ENCODE results near the gene PHOSPHO2. TPM values are rescaled to one million over a fixed set of nuclear protein-coding genes. Genes with fewer than 3 reads are reported as not detected.

Gene PHOSPHO2
- total and polyA plus RNA-seq, 11 donors = 0.80 to 5.4 (median 3.0) TPM

DNA sequence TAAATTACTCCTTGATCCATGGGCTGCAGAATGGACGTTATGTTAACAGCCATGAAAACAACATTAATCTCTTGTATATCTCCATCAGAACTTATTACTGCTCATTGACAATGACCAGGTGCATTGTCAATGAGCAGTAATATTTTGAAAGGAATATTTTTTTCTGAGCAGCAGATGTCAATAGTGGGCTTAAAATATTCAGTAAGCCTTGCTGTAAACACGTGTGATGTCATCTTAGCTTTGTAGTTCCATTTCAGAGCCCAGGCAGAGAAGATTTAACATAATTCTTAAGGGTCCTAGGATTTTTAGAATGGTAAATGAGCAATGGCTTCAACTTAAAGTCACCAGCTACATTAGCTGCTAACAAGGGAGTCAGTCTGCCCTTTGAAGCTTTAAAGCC, 26.7 kb upstream of the PHOSPHO2 start:
- Histone ChIP-seq H3K4me1 (peaks cover 0 to 13% (median 0%) of the 10 kb centered on the region in 12 donors), H3K36me3 (no peaks in the 10 kb centered on the region), H3K4me3 (no peak overlapping the region), H3K27ac (no peak overlapping the region), H3K9me3 (no peaks in the 10 kb centered on the region), H3K27me3 (no peaks in the 10 kb centered on the region)
- 27 to 35% (median 31%) methylated on average over 2 of the region's 2 CpGs for WGBS, 4 donors
- DNase-seq (no peak), ATAC-seq (no peak)
- intact Hi-C loops (cut with DNase I) = no loop called here
- TF ChIP-seq, protein P1, sequence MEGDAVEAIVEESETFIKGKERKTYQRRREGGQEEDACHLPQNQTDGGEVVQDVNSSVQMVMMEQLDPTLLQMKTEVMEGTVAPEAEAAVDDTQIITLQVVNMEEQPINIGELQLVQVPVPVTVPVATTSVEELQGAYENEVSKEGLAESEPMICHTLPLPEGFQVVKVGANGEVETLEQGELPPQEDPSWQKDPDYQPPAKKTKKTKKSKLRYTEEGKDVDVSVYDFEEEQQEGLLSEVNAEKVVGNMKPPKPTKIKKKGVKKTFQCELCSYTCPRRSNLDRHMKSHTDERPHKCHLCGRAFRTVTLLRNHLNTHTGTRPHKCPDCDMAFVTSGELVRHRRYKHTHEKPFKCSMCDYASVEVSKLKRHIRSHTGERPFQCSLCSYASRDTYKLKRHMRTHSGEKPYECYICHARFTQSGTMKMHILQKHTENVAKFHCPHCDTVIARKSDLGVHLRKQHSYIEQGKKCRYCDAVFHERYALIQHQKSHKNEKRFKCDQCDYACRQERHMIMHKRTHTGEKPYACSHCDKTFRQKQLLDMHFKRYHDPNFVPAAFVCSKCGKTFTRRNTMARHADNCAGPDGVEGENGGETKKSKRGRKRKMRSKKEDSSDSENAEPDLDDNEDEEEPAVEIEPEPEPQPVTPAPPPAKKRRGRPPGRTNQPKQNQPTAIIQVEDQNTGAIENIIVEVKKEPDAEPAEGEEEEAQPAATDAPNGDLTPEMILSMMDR (IDR thresholded peaks at IDR 0.05) = no peak
- TF ChIP-seq POLR2A (IDR thresholded peaks at IDR 0.05) = no peak

- no peak for TF ChIP-seq POLR2A (IDR thresholded peaks at IDR 0.05)
- TF ChIP-seq, protein P1 (IDR thresholded peaks at IDR 0.05) = no peak
- Histone ChIP-seq H3K27ac (no peak overlapping the region), H3K36me3 (no peaks in the 10 kb centered on the region), H3K4me1 (peaks cover 0 to 4% (median 0%) of the 10 kb centered on the region in 12 donors), H3K27me3 (no peaks in the 10 kb centered on the region), H3K9me3 (no peaks in the 10 kb centered on the region), H3K4me3 (no peak overlapping the region)
- DNase-seq = no peak
- intact Hi-C loops (cut with DNase I) = no loop called here
- no peak for ATAC-seq
- 77 to 85% (median 81%) methylated on average over 2 of the region's 2 CpGs for WGBS, 4 donors
These were observed 24.0 kb upstream of the PHOSPHO2 start for GRCh38 chr2:169670215-169670651.

DNA sequence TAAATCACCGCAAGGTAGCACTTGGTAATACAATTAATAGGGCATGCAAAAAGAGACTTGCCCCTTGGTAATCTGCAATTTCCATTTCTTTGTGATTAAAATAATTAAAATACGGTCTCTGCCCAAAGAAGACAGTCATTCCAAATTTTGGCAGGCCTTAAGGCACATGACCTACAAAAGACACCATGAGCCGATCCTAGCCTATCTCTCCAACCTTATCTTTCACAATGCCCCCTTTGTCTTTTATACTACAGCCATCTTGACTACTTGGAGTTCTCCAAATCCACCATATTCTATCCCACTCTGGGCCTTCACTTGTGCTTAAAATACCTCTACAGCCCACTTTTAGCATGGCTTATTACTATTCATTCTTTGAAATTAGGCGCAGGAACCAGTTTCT, 23.3 kb upstream of the PHOSPHO2 start:
- Histone ChIP-seq H3K36me3 (no peaks in the 10 kb centered on the region), H3K27ac (no peak overlapping the region), H3K27me3 (no peaks in the 10 kb centered on the region), H3K4me3 (no peak overlapping the region), H3K9me3 (no peaks in the 10 kb centered on the region), H3K4me1 (no peaks in the 10 kb centered on the region)
- intact Hi-C loops (cut with DNase I) = no loop called here
- no peak for DNase-seq
- 82 to 84% (median 83%) methylated on average over 4 of the region's 4 CpGs for WGBS, 4 donors
- ATAC-seq = no peak
- TF ChIP-seq, protein P1 (IDR thresholded peaks at IDR 0.05) = no peak
- TF ChIP-seq POLR2A (IDR thresholded peaks at IDR 0.05) = no peak

DNA sequence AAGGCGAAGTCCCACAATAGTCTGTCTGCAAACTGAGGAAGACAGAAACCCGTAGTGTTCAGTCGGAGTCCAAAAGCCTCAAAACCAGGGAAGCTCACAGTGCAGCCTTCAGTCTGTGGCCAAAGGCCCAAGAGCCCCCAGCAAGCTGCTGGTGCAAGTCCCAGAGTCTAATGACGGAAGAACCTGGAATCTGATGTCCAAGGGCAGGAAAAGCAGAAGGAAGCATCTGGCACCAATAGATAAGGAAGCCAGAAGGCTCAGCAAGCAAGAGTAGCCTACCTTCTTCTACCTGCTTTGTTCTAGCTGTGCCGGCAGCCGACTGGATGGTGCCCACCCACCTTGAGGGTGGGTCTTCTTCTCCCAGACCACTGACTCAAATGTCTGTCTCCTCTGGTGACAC, 21.9 kb upstream of the PHOSPHO2 start:
- DNase-seq (no peak), ATAC-seq (no peak)
- Histone ChIP-seq H3K4me3 (no peak overlapping the region), H3K27me3 (no peaks in the 10 kb centered on the region), H3K4me1 (no peaks in the 10 kb centered on the region), H3K36me3 (no peaks in the 10 kb centered on the region), H3K27ac (no peak overlapping the region), H3K9me3 (no peaks in the 10 kb centered on the region)
- WGBS, 4 donors = 52 to 69% (median 61%) methylated on average over 6 of the region's 6 CpGs
- TF ChIP-seq, protein P1 (IDR thresholded peaks at IDR 0.05) = no peak
- no peak for TF ChIP-seq POLR2A (IDR thresholded peaks at IDR 0.05)
- intact Hi-C loops (cut with DNase I) = no loop called here

Data from heart left ventricle (tissue), 16 donors.